Measurements from ENCODE around the gene SCEL.

DNA sequence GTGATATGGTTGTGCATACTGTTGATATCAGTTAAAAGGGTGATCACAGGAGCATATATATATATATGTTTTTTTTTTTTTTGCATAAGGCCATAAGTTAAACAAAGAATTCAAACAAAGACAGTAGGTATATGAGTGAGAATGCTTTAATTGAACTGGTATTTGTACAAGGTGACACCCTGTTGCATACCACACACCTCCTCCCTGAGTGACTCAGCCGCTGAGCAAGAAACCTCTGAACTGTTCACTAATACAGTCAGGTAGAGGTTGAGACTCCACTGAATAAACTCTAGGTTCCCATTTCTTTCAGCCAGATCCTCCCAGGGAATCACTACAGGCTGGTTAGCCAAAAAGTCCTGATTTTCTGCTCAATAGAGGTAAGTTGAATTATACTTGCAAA, at the start of gene SCEL:
- TF ChIP-seq, protein P1, sequence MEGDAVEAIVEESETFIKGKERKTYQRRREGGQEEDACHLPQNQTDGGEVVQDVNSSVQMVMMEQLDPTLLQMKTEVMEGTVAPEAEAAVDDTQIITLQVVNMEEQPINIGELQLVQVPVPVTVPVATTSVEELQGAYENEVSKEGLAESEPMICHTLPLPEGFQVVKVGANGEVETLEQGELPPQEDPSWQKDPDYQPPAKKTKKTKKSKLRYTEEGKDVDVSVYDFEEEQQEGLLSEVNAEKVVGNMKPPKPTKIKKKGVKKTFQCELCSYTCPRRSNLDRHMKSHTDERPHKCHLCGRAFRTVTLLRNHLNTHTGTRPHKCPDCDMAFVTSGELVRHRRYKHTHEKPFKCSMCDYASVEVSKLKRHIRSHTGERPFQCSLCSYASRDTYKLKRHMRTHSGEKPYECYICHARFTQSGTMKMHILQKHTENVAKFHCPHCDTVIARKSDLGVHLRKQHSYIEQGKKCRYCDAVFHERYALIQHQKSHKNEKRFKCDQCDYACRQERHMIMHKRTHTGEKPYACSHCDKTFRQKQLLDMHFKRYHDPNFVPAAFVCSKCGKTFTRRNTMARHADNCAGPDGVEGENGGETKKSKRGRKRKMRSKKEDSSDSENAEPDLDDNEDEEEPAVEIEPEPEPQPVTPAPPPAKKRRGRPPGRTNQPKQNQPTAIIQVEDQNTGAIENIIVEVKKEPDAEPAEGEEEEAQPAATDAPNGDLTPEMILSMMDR (IDR thresholded peaks at IDR 0.05), result no peak
- no peak for TF ChIP-seq EP300 (IDR thresholded peaks at IDR 0.05)
- TF ChIP-seq POLR2AphosphoS5 (IDR thresholded peaks at IDR 0.05), result no peak
- TF ChIP-seq POLR2A (IDR thresholded peaks at IDR 0.05), result peak in 2 of 4 donors; percentile 25 to 29
